GM18867 (cell line): ENCODE data around the gene FAM163B.
"Not testable (repeated sequence)": the region's sequence is repeated elsewhere in the genome, so short reads cannot be mapped to it uniquely, and the experiment has no call there.

ENCODE experiments used
- ATAC-seq: cut with Tn5 transposase; IDR thresholded peaks from one replicate; pipeline ENCODE4 v1.9.1; 2021; ENCODE audit warnings: mild to moderate bottlenecking, moderate library complexity; ENCODE audit not compliant: unreplicated experiment

FAM163B gene

GRCh38 chr9:133640160-133640559 is 31.0 kb upstream of the FAM163B start:
- no peak for ATAC-seq

DNA sequence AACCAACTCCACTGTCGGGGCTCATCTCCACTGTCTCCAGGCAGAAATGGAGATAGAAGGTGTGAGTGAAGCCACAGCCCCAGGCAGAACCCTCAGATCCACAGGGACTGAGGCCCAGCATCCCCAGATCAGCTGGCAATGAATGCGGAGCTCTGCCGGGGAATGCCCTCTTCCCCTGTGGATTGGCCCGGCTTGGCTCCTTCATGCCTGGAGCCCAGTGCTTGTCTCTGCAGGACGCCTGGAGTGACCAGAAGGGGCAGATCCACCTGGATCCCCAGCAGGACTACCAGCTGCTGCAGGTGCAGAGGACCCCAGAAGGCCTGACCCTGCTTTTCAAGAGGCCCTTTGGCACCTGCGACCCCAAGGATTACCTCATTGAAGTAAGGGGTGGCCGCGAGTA is 30.4 kb upstream of the FAM163B start:
- ATAC-seq = no peak

DNA sequence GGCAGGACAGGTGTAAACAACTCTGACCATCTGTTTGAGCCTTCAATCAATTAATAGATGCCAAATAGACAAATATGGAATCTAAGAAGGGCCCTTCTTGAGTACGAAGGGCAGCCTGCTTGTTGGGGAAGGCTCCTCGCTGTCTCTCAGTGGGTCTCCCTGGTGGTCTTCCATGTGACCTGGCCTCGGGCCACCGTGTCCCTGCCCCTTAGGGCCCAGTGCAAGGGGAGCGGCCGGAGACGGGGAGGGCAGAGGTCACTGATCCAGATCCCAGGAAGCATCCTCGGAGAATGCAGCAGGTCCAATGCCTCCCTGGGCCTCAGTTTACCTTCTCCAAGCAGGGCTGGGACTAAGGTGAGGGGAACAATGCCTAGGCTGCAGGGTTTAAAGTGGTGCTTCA is 29.5 kb upstream of the FAM163B start:
- no peak for ATAC-seq

GRCh38 chr9:133638076-133638475 is 28.9 kb upstream of the FAM163B start:
- ATAC-seq = no peak

DNA sequence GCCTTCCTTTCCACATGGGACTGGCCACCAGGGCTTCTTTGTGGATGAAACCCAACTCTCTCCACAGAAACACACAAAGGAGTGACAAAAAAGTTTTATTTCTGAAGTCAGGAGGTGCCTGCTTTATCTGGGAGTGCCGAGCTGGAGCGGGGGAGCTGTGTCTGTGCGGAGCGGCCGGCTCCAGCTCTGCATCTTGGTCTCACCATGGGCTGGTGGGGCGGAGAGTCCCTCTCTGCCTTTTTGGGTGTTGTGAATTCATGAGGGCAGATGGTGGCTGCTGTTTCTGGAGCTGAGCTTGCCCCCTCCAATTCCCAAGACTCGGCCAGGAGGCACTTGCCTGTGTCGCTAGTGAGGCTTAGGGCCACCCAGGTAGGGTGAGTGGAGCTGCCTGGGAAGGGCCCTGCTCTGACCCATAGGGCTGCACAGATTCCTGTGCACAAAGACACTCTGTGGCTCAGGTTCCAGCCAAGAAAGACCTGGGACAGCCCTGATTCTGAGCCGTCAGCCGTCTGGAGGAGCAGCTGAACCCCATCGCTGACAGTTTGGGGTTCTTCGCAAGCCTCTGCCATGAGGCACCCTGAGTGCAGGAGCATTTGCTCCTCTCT is 28.4 kb upstream of the FAM163B start:
- no peak for ATAC-seq

GRCh38 chr9:133636902-133637301 is 27.7 kb upstream of the FAM163B start:
- ATAC-seq = no peak

- no peak for ATAC-seq
Measured at GRCh38 chr9:133635533-133636531, 26.6 kb upstream of the FAM163B start, which contains the start of gene DBH. Gene DBH (plus strand): TSS chr9:133636363. CDS start chr9:133636372, 9 bp downstream.

DNA sequence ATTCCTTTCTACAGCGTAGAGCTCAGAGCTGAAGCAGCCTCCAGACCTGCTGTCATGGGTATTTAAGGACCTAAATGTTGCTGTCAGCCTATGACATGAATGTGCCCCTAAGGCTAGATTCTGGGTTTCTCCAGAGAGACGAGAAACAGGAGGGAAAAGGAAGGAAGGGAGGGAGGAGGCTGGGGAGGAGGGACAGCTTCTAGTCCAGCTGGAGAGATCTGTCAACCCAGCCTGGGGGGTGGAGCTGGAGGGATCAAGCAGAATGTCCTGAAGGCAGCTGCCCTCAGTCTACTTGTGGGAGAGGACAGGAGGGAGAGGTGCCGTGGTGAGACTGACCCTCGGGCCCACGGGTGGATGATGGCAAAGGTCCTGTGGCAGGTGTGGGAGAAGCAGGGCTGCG is 25.9 kb upstream of the FAM163B start:
- ATAC-seq = no peak

GRCh38 chr9:133634081-133634691 is 25.0 kb upstream of the FAM163B start:
- no peak for ATAC-seq

- ATAC-seq = no peak
Measured at GRCh38 chr9:133633681-133634080, 24.5 kb upstream of the FAM163B start.

DNA sequence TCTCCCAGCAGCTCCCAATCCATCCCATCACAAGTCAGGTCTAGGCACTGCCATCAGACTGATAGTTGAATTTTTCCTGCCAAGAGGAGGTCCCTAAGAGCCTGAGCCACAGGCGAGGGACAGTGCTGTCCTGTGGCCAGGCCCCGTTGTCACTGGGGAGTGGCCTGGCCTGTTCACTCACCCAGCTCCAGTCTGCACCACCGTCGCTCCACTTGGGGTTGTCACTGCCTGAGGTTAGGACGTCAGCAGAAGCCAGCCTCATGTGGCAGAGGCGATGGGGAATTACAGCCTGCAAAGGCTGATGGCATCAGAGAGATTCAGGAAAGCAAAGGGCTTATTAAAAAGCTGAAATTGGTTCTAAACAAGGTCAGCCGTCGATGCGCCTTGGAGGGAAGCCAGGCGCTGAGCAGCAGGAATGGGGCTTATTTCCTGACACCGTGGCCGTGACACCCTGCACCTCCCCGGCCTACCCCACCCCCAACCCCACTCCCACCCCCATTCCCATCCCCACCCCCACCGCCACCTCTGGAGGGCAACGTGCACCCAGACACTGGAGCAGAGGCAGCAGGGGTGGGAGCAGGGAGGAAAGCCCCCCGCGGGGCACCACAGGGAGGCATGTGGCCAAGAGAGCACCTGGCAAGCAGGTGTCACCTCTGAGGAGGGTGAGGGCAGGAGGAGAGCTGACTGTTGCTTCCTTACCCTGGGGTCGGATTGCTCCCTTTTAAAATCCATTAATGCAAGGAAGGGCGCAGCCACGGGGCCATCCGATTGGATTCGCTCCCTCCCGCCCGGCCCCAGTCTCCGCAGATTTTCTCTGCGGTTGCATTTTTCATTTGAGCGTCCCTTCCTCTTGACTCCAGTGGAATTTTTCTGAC is 23.9 kb upstream of the FAM163B start:
- no peak for ATAC-seq

- ATAC-seq = no peak
Measured at GRCh38 chr9:133631111-133631510, 21.9 kb upstream of the FAM163B start.

DNA sequence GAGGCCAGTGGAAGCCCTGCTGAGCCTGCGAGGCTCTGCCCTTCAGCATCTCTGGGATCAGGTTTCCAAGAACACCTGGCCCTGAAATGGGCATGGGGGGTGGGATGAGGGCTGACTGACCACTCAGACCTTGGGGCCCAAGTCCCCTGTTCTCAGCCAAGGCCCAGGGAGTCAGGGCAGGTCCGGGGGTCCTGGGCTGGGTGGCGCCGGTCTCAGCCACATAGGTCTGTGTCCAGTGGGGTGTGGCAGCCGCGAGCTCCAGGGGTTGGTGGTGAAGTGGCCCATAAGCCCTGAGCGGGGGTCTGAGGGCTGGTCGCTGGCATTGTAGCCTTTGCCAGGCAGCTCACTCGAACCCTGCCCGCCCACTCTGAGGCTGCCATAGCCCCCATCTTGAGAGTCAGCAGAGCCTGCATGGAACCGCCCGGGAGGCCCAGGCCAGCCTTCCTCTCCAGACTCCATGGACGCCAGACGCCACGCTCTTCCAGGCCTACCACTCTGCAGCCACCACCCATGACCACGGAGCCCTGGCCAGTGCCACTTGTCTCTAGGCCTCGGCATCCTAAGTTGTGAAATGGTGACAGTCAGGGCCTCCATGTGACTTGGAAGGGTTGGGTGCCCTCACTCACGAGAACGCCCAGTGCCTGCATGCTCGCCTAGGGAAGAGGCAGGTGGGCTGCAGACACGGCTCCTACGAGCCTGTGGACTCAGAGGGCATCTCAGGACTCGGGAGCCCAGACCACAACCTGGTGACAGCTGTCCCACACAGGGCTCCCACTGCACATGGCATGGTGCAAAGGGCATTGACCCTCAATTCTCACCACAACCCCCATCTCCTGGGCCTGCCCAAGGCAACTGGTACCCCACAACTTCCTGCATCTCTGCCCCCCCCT is 20.3 kb upstream of the FAM163B start:
- ATAC-seq = no peak

GRCh38 chr9:133628766-133629165 is 19.6 kb upstream of the FAM163B start:
- no peak for ATAC-seq

GRCh38 chr9:133627341-133627740 is 18.2 kb upstream of the FAM163B start:
- ATAC-seq = no peak

GRCh38 chr9:133626008-133626407 is 16.8 kb upstream of the FAM163B start:
- ATAC-seq = not testable (repeated sequence)

- no peak for ATAC-seq
Measured at GRCh38 chr9:133622555-133622954, 13.4 kb upstream of the FAM163B start.

GRCh38 chr9:133621725-133622267 is 12.6 kb upstream of the FAM163B start:
- no peak for ATAC-seq

- ATAC-seq = no peak
Measured at GRCh38 chr9:133619791-133620190, 10.6 kb upstream of the FAM163B start.
